GM19099 (cell line): ENCODE measurements around the gene TAF1B.

Source experiments
- POLR2A ChIP-seq: IDR thresholded peaks from 3 replicates; pipeline ENCODE4 v1.6.1; 2011; ENCODE audit warnings: low read depth; ENCODE audit not compliant: insufficient read length; ENCODE audit errors: extremely low read depth

TAF1B gene

DNA sequence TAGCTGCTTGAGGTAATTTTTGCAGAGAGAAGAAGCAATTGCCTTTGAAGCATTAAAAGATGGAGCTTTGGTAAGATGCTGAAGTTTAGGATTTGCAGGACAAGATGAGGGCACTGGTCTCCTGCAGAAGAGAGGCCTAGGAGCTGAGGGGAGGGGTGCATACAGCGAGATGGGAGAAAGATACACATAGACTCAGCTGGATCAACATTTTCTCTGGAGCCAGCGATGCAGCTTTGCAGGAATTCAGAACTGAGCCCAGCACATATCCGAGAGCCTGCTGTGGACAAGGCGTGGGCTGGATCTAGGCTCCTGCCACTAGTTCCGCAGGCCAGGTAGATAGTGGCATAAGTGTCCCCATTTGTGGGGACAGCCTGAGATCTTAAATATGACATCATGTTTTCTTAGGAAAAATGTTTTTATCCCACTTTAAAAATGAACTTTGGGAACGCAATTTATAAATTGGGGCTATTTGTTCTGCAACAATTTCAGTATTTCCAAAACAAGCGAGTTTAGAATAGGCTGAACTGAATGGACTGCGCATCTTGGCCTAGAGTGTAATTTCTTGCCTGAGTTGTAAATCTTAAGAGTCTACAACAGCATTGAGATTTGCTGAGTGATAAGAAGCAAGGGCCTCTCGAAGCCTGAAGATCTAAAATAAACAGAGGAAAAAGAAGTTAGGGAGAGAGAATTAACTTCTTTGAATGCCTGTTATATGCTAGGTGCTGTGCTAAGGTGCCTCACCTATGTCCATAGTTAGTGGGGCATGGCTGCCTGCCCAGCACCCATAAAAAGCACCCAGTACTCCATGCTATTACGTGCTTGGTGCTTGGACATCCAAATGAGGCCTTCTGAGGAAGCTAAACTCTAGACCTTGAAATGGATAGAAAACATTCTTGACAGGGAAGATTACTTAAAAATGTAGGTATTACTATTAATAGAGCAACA, 125.6 kb downstream of the TAF1B start:
- TF ChIP-seq POLR2A, result no peak

DNA sequence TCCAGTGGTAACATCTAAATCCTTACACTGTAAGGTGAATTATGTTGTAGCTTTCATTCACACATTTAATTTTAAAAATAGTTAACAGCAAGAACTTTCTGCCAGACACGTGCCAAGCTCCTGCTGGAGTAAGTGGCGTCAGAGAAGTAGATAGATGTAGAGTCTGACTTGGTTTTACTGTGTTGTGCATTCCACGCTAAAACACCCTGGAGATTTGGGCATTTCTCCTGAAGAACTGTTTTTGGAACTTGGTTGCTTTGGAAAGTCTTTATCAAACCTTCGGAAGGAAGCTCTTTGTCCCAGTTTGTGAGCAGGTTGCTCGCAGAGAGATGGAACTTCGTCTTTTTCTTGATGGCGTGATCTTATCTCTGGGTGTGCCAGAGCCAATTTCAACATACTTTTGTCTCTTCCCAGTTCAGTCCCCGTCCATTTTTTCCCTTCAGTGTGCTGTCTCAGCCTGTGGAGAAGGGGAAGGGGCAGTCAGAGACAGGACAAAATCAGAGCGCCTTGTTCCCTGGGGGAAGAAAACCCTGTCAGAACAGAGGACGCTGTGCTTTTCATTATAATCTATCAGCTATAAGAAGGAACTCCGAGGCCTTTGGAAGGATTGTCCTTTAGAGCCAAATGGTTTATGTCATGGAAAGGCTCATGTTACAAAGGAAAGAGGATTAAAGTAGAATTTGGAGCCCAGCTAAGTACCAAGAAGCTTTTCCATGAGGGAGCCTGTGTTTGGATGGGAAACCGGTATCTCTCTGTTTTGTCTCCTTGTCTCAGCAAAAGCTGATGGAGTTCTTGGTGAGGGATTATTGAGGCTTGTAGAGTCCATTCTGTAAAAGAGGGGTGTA, 127.1 kb downstream of the TAF1B start:
- TF ChIP-seq POLR2A, result no peak

DNA sequence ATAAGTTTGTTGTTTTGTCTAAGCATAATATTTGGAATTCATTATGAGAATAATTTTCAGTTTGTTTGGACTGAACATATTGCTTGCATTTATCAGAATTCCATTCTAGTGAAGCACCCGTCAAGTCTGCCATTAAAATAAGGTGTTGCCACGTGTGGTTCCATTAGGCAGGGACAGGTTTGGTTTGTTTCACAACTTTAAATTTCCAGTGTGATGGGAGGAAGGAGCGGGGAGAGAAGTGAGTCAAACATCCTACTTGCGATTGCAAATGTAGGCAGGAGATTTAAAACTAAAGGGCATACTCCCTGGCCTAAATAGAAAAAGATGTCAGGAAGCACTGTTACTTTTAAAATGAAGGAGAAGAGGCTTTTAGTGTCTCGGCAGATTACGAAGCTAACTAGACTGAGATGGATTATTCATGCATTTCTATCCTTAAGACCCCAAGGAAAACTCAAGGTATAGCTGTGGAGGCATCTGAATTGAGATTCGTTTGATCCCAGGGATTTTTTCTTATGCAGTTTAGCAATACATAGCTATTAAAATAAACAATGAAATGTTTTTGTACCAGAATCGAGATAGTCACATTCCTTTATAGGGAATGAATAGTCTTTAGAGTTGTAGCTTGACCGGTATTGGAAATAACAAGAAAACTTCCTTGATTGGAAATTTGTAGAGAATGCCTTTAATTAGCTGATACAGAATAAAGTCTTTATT, 128.0 kb downstream of the TAF1B start:
- no peak for TF ChIP-seq POLR2A

DNA sequence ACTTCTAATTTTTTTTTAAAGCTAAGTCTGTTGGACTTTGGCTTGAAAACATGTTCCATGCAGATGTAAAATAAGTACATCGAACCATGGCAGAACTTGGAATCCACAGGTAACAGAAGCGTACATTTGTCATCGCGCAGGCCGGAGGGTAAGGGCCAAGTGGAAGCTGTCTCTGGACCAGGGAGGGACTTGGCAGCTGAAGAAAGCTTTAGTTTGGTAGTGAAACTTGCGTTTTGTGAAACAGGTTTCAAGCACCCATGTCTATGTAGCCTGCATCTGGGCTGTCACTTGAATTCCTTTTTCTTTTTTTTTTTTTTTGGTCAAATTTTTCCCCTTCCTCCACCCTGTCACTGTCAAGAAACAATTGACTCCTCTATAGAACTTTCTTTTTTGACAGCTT, 128.6 kb downstream of the TAF1B start:
- TF ChIP-seq POLR2A, result no peak

DNA sequence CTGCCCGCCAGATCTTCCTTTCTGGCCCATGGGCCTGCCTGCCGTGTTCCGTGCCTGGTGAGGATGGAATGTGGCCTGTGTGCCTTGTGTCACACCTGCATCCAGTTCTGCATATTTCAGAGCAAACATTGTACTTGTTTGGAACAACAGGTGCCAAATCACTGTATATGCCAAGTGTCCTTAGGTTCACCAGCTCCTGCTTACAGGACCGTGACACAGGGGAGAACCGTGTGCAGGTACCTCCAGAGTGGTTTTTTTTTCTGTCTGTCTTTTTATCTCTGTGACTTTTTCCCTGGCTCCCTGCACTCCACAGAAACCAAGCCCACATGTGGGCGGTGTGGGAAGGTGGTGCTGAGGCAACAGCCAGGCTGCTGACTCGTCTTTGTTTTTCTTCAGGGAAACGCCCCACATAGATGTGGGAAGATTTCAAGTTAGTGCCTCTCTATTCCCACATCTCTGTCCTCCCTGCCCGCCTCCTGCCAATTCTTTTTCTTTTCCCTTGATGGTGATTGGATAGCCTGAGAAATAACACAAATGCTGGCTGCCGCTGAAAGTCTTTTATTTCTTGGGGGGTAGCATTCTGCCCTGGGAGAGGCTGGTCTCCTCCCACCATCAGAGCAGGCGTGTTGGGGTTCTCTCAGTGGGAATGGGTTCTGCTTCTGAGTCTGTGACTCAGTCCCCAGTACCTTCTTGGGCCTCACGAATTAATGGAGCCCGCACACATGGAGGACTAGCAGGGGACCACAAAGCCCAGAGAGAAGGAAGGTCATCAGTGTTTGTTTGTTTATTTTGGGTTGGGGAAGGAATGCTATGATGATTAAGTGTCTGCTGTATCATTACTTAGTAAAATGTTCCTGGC, 129.6 kb downstream of the TAF1B start:
- no peak for TF ChIP-seq POLR2A

DNA sequence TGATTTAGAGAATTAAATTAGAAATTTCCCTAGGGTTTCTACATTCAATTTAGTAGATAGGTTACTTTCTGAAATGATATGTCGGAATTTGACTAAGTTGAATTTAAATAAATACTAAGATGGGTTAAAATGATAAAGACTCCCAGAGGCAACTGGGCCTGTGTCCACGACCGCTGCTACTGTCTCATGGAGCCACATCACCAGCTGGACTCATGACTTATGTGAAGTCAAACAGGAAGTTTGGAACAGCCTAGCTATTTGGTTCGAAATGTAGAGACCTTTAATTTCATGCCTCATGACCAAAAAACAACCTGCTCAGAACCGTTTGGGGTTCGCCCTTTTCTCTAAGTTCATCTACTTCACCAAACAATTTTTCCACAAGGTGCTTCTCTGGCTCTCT, 130.4 kb downstream of the TAF1B start:
- no peak for TF ChIP-seq POLR2A

DNA sequence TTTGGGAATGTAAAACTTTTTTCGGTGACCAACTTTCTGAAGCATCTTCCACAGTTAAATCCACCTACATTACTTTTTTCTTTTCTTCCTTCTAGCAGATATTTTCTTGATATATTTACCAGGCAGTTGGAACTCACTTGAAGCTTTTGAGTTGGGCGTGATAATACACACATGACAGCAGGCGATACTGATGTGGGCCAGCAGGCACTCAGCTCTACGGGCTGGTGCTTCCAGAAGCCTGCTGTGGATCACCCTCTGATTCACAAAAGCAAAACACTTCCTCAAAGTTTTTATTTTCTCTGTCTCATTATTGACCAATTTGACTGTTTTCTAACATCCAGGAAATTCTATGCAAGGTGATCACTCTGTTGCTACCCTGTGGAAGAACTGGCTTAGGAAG, 131.1 kb downstream of the TAF1B start:
- TF ChIP-seq POLR2A, result no peak

DNA sequence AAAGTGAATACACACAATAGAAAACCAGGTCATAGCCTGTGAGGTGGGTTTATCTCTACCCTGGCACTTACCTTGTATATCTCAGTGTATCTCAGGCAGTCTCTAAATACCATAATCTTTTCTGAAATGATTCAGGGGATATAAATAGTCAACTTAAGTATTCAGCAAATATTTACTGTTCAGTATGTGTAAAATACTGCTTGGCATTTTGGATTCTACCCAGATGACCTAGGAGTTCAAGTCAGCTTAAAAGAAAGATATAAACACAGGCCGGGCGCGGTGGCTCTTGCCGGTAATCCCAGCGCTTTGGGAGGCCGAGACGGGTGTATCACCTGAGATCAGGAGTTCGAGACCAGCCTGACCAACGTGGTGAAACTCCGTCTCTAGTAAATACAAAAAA, 132.1 kb downstream of the TAF1B start:
- no peak for TF ChIP-seq POLR2A

DNA sequence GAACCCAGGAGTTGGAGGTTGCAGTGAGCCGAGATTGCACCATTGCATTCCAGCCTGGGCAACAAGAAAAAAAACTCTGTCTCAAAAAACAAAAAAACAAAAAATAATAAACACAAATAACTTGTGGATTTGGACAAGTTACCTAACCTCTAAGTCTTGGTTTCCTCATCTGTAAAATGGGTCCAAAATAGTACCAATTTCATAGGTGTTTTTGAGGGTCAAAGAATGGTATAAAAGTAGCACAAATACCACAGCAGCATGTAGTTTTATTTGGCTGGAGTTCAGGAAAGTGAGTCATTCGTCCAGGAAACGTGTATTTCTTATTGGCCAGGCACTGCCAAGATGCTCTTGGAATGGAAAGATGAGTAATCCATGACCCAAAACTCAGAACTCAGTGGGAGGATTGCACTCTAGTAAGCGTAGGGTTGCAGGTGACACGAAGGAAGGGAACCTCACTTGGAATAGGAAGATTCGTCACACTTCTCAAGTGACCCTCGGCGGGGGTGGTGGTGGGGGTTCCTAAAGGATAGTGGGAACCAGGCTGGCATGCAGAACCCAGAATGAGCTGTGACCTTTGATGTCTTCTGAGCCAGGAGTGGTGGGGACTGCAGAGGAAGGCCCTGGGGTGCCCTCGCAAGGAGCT, 132.7 kb downstream of the TAF1B start:
- no peak for TF ChIP-seq POLR2A

DNA sequence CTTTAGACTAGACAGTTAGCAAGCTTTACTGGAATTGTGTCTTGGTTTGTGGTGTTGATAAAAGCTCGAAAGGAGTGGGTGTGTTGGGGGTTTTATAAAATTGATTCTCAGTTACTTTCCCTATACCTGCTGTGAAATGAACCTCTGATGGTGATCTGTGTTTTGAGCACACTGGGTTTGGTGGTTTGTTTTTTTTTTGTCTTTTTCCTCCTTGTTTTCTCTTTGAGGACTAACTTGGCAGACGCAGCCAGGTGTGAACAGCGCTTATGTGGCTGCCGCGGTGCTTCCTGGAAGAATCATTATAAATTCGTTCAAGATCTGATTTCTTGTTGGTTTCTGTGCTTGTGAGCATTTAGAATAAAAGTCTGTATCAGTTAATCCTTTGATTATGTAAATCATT, 136.7 kb downstream of the TAF1B start:
- TF ChIP-seq POLR2A, result no peak

DNA sequence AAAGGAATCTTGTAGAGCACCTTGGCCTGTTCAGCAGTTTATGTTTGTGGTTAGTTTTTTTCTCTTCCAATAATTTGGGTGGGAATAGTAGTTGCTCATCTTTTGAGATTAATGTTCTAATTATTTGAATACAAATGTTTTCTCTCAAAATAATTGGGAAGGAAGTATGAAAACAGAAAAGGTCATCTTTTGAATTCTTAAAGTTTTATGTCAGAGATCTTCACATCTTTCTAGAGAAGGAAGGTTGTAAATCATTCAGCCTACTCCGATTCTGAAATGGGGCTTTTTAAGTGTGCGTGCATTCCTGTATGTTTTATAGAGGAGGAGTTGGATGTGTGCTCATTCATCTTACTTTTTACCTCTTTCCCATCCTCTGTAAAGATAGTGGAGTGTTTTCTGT, 137.2 kb downstream of the TAF1B start:
- no peak for TF ChIP-seq POLR2A

DNA sequence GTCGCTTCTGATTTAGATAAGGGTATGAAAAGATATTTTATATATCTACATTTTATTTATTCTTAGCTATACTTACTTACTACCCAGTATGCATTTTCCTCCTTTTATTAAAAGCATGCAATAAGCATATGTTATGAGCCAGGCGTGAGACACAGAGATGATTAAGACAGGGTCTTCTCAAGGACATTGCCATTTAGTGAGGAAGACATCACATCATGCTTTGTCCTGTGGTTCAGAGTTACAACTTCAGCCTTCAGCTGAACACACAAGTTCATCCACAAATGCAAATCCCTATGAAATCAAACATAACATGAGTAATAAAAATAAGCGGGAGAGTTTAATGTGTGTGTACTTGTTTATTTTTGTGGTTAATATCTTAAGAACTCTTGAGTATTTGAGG, 138.4 kb downstream of the TAF1B start:
- TF ChIP-seq POLR2A, result no peak

DNA sequence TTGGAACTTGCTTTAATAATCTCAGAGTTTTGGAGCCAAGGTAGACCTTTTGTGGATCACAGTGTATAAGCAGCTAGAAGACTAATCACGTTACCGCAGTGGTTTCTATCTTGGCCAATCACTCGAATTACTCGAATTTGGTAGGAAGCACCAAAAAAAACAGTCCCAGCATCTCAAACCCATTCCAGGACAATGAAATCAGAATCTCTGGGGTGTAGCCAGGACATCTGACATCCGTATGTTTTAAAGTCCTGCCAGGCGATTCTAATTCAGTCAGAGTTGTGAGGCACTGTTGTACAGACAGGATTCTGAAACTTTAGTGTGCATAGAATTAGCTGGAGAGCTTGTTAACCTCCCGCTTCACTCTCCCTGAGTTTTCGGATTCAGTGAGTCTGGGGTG, 139.0 kb downstream of the TAF1B start:
- TF ChIP-seq POLR2A, result no peak

DNA sequence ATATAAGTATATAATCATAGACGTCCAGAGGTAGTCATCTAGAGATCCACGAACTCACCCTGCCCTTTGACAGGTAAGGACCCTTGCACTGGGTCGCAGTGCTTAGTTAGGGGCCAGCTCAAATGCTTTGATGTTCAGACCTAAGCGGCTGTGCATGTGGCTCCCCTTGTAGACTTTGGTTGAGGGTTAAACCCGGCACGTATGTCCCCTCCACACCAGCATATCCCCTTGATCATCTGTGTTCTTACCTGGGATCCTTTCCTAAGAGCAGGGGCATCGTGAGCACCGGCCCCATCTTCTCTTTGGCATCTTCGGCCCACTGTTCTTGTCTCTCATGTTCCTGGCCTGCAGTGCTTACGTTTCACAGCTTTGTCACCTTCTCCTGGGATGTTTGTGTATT, 139.6 kb downstream of the TAF1B start:
- no peak for TF ChIP-seq POLR2A

DNA sequence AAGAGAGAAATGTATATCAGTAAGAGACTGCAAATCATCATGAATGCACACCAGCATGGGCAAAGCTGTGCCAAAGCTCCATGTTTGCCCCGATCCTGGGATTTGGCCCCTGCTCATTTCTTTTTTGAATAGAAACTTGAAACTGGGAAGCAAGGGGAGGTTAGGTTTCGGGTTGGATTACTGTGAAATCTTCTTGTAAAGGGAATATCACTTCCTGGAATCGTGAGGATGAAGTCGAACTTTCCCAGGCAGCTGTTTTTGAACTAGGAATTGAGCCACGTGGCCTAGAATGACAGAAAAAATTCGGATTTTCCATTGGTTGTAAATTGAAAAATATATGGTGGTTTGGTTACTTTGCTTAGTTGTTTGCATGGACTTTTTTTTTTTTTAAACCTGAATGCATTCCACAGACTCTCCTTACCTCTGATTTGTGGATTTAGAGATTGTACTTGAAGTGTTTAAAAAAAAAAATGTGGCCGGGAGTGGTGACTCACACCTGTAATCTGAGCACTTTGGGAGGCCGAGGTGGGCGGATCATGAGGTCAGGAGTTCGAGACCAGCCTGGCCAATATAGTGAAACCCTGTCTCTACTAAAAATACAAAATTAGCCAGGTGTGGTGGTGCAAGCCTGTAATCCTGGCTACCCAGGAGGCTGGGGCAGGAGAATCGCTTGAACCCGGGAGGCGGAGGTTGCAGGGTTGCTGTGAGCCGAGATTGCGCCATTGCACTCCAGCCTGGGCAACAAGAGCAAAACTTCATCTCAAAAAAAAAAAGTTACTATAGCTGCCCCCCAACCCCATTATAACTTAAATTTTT, 140.3 kb downstream of the TAF1B start:
- no peak for TF ChIP-seq POLR2A
